H1 (cell line): ENCODE measurements around the gene GAST. TPM values are rescaled to one million over a fixed set of nuclear protein-coding genes. Genes with fewer than 3 reads are reported as not detected.

Source experiments
- ASH2L ChIP-seq: fragments of 200-600, 300-600 bp; sonication (generic); IDR thresholded peaks from one replicate; pipeline ENCODE4 v1.7.1; 2017; ENCODE audit warnings: low read length
- BCL11A ChIP-seq, 2 experiments: IDR thresholded peaks; one replicate each; pipeline ENCODE4 v1.6.1; 2011; ENCODE audit warnings: low read depth in 2 of 2, low read length in 2 of 2, mild to moderate bottlenecking in 2 of 2
- POLR2AphosphoS5 ChIP-seq: IDR thresholded peaks from 2 replicates; pipeline ENCODE4 v1.6.1; 2011; ENCODE audit warnings: low read depth, low read length
- SAP30 ChIP-seq: fragments of 300-600 bp; sonication (generic); IDR thresholded peaks from 2 replicates; pipeline ENCODE4 v1.7.1; 2012; ENCODE audit warnings: low read length, moderate library complexity, mild to moderate bottlenecking, inconsistent platforms; ENCODE audit not compliant: insufficient read depth, insufficient replicate concordance
- SIN3A ChIP-seq, 2 experiments: IDR thresholded peaks in 1 of 2; conservative IDR thresholded peaks in 1 of 2; 2 replicates each; pipeline ENCODE4 v1.6.1; 2011 to 2012; ENCODE audit warnings: low read length in 2 of 2, improper control_type of control experiment in 1 of 2, low read depth in 1 of 2, mild to moderate bottlenecking in 1 of 2
- SP2 ChIP-seq: IDR thresholded peaks from 2 replicates; pipeline ENCODE4 v1.6.1; 2012; ENCODE audit warnings: mild to moderate bottlenecking, low read length, inconsistent platforms
- SP4 ChIP-seq: IDR thresholded peaks from 2 replicates; pipeline ENCODE4 v1.6.1; 2012; ENCODE audit warnings: low read length, inconsistent platforms
- polyA plus RNA-seq, 7 experiments: library from polyadenylated mRNA; depleted of rRNA in 3 of 7; stranded (reverse) in 5 of 7; unstranded in 2 of 7; fragments of >200 nt in 5 of 7; fragments of 200-250 nt in 2 of 7; gene quantifications; 1 replicate in 5 of 7; 2 replicates in 1 of 7; 4 replicates in 1 of 7; pipeline versions ENCODE4 v1.2.1 to v1.2.3, GENCODE V29; 2011 to 2013; ENCODE audit warnings: missing spikeins in 2 of 7, mixed read lengths in 2 of 7
- total RNA-seq: library from RNA; stranded (reverse); fragmentation: NEBNext Ultra II Directional; extraction: Animal tissue kit (Norgen Biotek cat#: 25700); gene quantifications from 2 replicates; pipeline ENCODE4 v1.2.1, GENCODE V29; 2021
- TF ChIP-seq, protein P1 (sequence below): fragments of 300-600 bp; sonication (generic); IDR thresholded peaks from 2 replicates; pipeline ENCODE4 v1.7.1; 2012; ENCODE audit warnings: low read length, moderate library complexity, mild to moderate bottlenecking, inconsistent platforms; ENCODE audit not compliant: insufficient replicate concordance
- TF ChIP-seq, protein P2 (sequence below): IDR thresholded peaks from 2 replicates; pipeline ENCODE4 v1.6.1; 2012; ENCODE audit warnings: inconsistent platforms

Gene GAST
- total and polyA plus RNA-seq, 2 of the 8 experiments (the other 6 are each of a cell fraction or from before 2014, with no cell fraction given), result not detected

DNA sequence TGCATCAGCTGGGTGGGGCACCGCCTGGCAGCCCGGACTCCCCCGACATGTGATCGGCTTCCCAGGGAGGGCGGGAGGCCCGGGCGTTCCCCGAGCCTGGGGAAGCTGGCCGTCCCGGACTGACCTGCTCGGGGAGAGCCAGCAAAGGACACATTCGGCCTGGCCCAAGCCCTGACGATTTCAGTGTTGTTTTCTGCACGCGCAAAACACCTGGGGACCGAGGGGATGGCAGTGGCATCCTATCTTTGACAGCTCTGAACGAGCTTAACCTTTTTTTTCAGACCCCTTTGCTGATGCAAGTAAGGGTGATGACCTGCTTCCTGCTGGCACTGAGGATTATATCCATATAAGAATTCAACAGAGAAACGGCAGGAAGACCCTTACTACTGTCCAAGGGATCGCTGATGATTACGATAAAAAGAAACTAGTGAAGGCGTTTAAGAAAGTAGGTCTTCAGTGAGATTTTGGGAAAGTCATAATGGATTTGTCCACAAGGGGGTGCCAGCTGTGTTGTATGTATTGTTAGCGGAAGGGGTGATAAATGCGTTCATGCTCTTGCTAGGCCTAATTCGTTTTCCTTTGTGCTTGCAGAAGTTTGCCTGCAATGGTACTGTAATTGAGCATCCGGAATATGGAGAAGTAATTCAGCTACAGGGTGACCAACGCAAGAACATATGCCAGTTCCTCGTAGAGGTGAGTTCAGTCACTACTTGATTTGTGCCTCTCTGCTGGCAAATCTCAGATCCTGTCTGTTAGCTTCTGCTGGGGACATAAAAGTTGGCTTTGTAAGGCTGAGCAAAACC lies 22.4 kb upstream of the GAST start (continued):
- TF ChIP-seq, protein P1, sequence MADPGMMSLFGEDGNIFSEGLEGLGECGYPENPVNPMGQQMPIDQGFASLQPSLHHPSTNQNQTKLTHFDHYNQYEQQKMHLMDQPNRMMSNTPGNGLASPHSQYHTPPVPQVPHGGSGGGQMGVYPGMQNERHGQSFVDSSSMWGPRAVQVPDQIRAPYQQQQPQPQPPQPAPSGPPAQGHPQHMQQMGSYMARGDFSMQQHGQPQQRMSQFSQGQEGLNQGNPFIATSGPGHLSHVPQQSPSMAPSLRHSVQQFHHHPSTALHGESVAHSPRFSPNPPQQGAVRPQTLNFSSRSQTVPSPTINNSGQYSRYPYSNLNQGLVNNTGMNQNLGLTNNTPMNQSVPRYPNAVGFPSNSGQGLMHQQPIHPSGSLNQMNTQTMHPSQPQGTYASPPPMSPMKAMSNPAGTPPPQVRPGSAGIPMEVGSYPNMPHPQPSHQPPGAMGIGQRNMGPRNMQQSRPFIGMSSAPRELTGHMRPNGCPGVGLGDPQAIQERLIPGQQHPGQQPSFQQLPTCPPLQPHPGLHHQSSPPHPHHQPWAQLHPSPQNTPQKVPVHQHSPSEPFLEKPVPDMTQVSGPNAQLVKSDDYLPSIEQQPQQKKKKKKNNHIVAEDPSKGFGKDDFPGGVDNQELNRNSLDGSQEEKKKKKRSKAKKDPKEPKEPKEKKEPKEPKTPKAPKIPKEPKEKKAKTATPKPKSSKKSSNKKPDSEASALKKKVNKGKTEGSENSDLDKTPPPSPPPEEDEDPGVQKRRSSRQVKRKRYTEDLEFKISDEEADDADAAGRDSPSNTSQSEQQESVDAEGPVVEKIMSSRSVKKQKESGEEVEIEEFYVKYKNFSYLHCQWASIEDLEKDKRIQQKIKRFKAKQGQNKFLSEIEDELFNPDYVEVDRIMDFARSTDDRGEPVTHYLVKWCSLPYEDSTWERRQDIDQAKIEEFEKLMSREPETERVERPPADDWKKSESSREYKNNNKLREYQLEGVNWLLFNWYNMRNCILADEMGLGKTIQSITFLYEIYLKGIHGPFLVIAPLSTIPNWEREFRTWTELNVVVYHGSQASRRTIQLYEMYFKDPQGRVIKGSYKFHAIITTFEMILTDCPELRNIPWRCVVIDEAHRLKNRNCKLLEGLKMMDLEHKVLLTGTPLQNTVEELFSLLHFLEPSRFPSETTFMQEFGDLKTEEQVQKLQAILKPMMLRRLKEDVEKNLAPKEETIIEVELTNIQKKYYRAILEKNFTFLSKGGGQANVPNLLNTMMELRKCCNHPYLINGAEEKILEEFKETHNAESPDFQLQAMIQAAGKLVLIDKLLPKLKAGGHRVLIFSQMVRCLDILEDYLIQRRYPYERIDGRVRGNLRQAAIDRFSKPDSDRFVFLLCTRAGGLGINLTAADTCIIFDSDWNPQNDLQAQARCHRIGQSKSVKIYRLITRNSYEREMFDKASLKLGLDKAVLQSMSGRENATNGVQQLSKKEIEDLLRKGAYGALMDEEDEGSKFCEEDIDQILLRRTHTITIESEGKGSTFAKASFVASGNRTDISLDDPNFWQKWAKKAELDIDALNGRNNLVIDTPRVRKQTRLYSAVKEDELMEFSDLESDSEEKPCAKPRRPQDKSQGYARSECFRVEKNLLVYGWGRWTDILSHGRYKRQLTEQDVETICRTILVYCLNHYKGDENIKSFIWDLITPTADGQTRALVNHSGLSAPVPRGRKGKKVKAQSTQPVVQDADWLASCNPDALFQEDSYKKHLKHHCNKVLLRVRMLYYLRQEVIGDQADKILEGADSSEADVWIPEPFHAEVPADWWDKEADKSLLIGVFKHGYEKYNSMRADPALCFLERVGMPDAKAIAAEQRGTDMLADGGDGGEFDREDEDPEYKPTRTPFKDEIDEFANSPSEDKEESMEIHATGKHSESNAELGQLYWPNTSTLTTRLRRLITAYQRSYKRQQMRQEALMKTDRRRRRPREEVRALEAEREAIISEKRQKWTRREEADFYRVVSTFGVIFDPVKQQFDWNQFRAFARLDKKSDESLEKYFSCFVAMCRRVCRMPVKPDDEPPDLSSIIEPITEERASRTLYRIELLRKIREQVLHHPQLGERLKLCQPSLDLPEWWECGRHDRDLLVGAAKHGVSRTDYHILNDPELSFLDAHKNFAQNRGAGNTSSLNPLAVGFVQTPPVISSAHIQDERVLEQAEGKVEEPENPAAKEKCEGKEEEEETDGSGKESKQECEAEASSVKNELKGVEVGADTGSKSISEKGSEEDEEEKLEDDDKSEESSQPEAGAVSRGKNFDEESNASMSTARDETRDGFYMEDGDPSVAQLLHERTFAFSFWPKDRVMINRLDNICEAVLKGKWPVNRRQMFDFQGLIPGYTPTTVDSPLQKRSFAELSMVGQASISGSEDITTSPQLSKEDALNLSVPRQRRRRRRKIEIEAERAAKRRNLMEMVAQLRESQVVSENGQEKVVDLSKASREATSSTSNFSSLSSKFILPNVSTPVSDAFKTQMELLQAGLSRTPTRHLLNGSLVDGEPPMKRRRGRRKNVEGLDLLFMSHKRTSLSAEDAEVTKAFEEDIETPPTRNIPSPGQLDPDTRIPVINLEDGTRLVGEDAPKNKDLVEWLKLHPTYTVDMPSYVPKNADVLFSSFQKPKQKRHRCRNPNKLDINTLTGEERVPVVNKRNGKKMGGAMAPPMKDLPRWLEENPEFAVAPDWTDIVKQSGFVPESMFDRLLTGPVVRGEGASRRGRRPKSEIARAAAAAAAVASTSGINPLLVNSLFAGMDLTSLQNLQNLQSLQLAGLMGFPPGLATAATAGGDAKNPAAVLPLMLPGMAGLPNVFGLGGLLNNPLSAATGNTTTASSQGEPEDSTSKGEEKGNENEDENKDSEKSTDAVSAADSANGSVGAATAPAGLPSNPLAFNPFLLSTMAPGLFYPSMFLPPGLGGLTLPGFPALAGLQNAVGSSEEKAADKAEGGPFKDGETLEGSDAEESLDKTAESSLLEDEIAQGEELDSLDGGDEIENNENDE, result peak; percentile 23
- TF ChIP-seq SP4, result 0 out of 2 replicates have a peak, but pooled peaks have one; percentile 1
- peak; percentile 91 for TF ChIP-seq SAP30
- TF ChIP-seq SIN3A (conservative IDR thresholded peaks at IDR 0.05 in 1 of 2, IDR thresholded peaks at IDR 0.05 in 1 of 2; ENCODE audit: low read depth in 1 of 2, low read length in 2 of 2), result peak; percentile 65 to 94; a peak in 2 of 4 replicates
- TF ChIP-seq SP2, result 0 out of 2 replicates have a peak, but pooled peaks have one; percentile 2
- TF ChIP-seq POLR2AphosphoS5, result peak; percentile 45
- TF ChIP-seq, protein P2, sequence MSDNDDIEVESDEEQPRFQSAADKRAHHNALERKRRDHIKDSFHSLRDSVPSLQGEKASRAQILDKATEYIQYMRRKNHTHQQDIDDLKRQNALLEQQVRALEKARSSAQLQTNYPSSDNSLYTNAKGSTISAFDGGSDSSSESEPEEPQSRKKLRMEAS, result peak; percentile 83
- TF ChIP-seq ASH2L, result peak; percentile 38
- no peak for TF ChIP-seq BCL11A (IDR thresholded peaks at IDR 0.05; ENCODE audit: low read depth in 2 of 2, low read length in 2 of 2)
